Nucleus accumbens (tissue), 56 donors: ENCODE measurements around the gene COL23A1.

Experiments used
- DNase-seq, 56 donors: peaks; one replicate each; lab custom pipeline; 2025; lab: John Stamatoyannopoulos, UW

Gene COL23A1

DNA sequence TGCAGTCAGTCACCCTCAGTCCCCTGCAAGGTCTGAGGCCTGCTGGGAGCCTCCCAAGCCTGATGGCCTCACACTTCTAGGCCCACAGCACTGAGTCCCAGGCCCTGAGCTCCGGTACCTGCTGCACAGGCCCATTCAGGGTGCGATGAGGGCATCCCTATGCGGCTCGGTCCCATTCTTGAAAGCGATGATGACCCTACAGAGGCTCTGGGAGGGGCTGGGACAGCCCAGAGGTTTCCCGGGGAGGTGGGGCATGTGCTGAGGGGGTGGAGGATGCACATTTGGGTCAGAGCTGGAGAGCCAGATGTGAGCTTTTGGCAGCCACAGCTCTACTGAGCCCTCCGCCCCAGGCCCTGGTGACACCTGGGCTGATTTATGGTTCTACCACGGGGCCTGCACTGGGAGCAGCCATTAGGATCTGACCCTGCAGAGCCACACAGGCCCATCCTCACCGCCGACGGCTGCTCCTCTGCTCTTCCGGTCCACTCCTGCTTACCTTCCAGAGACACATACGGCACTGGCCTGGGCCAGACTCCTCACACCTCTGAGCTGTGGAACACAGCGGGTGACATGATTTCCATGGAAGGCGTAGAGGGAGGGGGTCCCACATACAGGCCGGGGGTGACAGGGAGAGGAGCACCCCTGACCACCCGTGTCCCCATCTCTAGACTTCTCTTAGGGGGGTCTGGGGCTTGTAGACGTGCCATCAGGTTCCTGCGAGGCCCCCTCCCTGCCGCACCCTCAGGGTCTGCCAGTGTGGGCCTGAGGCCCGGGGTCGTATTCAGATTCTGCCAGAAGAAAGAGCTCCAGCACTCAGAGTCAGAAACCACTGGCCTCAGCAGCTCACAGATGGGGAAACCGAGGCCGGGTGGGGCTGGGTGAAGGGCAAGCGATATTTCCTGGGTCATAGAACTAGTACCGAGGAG, 53.4 kb downstream of the COL23A1 start:
- no peak for DNase-seq

- DNase-seq, result no peak
These were observed 54.7 kb downstream of the COL23A1 start for GRCh38 chr5:178535299-178536175.

DNA sequence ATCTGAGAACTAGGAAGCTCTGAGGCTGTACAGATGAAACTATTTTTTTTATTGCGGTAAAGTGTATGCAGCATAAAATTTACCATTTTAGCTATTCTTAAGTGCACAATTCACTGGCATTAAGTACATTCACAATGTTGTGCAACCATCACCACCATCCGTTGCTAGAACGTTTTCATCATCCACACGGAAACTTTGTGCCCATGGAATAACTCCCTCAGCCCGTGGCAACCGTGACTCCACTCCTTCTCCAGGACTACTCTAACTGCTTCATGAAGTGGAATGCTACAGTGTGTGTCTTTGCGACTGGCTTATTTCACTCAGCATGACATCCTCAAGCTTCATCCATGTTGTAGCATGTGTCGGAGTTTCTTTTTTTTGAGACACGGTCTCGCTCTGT, 57.1 kb downstream of the COL23A1 start:
- no peak for DNase-seq

DNA sequence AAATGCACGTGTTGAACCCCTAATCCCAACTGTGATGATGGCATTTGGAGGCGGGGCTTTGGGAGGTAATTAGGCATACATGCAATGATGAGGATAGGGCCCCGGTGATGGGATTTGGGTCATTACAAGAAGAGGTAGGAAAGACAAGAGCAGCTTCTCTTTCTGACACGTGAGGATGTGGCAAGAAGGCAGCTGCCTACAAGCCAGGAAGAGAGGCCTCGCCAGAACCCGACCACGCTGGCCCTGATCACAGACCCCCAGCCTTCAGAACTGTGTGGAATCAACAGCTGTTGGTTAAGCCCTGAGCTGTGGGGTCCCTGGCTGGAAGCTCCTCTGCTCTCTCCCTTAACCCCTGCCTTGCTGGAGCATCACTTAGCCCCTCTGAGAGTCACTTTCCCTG, 57.5 kb downstream of the COL23A1 start:
- no peak for DNase-seq

DNA sequence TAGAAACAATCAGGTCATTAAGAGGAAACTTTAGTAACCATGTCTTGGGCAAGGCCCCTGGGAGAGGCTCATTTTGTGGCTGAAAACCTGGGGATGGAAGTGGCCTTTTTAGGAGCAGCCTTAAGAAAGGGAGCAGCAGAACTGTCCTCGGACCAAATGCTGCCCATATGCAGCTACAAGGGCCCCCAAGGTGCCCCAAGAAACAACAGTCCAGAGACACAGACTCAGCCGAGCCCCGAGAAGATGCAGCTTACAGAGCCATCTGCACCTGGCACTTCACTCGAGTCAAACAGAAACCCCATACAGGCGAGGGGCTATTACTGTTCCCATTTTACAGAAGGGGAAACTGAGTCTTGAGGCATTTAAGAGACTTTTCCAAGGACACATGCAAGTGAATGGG, 58.0 kb downstream of the COL23A1 start:
- DNase-seq, result no peak

DNA sequence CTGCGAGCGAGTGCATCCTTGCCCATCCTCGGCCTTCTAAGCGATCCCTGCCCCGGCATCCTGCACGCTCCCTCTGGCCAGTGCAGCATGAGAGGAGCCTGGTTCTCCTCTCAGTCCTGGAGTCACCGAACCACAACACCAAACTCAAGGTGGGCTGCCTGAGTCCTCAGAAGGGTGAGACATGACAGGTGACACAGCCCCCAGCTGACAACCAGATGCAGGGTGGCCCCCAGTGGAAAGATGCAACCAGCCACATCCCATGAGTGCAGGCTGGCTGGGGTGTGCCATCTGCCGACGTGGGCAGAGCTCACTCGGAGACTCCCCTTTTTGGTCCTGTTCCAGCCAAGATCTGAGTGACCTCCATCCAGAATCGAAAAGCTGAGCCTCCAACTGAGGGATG, 58.4 kb downstream of the COL23A1 start:
- DNase-seq, result no peak

GRCh38 chr5:178530526-178530925, 59.7 kb downstream of the COL23A1 start:
- no peak for DNase-seq

DNA sequence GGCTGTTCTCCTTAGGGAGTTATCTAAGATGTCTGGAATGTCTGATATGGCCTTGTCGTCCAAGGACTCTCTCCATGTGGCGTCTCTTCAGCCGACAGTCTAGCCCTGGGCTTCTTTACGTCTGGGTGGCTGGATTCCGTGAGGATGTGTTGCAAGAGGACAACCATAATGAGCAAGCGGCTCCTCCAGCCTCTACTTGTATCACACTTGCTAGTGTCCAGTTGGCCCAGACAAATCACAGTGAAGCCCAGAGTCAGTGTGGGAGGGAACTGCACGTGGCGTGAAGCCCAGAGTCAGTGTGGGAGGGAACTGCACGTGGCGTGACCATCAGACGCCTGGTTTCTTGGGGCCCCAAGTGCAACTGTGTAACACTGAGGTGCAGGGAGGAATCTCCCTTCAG, 61.1 kb downstream of the COL23A1 start:
- no peak for DNase-seq

GRCh38 chr5:178527458-178528307, 62.5 kb downstream of the COL23A1 start:
- DNase-seq, result no peak

- DNase-seq, result no peak
These were observed 63.3 kb downstream of the COL23A1 start for GRCh38 chr5:178526773-178527457.

GRCh38 chr5:178525906-178526732, 64.1 kb downstream of the COL23A1 start:
- no peak for DNase-seq

- DNase-seq, result no peak
These were observed 65.9 kb downstream of the COL23A1 start for GRCh38 chr5:178524093-178524882.

- no peak for DNase-seq
These were observed 67.8 kb downstream of the COL23A1 start for GRCh38 chr5:178522361-178522760.

GRCh38 chr5:178520851-178521250, 69.3 kb downstream of the COL23A1 start:
- DNase-seq, result no peak

- DNase-seq, result no peak
These were observed 70.4 kb downstream of the COL23A1 start for GRCh38 chr5:178519804-178520203.

DNA sequence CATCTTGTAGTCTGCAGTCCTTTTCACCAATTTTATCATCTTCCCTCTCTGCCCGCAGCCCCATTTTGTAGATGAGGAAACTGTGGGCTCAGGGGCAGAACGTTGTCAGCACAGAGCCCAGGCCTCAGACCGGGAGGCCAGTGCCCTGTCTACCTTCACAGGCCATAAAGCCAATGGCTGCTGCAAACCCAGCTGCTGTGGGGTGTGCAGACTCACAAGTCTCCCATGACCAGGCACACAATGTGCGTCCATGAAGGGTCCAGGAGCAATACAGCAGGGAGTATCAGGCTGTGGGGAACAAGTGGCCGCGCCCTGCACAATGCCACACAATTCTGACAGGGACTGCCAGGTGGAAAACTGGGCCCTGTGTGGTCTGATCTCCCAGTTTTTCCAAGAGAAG, 71.0 kb downstream of the COL23A1 start:
- DNase-seq, result no peak

GRCh38 chr5:178516504-178517235, 73.5 kb downstream of the COL23A1 start:
- DNase-seq, result no peak
